CD4-positive, alpha-beta T cell treated with Interleukin-10 for 1 hour (primary cell): ENCODE results near the gene MAML2.

Experiments used
- DNase-seq: peaks from one replicate; pipeline ENCODE4 v3.0.0-alpha.2; 2020

Gene MAML2

DNA sequence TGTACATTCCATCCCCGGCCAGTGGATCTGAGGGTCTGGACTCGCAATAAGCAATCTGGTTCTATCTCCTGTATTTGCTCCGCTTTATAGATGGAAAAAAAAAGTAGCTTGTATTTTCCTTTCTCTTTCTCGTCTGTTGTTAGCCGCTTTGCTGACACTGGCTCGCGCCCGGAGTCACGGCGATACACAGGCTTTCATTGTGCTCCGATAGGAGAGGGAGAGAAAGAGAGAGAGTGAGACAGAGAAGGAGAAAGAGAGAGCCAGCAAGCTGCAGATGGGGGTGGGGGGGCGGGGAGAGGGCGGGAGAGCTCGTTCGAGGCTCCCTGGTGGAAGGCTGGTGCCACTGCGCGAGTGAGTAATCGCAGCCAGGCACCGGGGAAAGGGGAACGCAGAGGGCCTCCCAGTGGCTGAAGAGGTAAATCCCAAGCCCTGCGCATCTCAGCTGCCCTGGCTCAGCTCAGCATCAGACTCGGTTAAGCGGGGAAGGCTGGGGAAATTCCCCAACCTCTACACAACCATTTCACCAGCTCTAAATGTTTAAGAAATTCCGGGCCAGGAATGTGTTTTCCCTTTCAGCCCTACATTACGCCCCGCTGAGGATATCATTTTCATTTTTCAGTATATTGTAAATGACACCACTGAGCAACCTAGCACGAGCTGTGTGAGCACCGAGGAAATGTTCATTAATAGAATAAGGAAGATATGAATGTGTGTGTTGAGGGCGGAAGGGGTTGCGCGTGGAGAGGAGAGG is at the start of gene MAML2:
Gene MAML2 (minus strand): TSS at position 235 of the 751 bp plus-strand sequence. CDS start 1,300 bp downstream, outside the sequence.
- peak; percentile 94 for DNase-seq

DNA sequence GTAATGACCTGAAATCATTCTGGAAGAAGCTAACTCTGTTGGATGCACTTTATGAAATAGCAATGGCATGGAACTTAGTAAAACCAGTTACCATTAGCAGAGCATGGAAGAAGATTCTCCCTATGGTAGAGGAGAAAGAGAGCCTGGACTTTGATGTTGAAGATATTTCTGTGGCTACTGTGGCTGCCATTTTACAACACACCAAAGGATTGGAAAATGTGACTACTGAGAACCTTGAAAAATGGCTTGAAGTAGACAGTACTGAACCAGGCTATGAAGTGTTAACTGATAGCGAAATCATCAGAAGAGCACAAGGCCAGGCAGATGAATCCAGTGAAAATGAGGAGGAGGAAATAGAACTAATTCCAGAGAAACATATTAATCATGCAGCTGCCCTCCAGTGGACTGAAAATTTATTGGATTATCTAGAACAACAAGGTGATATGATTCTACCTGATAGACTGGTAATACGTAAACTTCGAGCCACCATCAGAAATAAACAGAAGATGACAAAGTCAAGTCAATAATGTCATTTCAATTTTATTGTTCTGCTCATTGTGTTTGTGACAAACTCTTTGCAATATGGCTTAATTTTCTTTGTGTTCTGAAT is 48.8 kb upstream of the MAML2 start:
- no peak for DNase-seq

DNA sequence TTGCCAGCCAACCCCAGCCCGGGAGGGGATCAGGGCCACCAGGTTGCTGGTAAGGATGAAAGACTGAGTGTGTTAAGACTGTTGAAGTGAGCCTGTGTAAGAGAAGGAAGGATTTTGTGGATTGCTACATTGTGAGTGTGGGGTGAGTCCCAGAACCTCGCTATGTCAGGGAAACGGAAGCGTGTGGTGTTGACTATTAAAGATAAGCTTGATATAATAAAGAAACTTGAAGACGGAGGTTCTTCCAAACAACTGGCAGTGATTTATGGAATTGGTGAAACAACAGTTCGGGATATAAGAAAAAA is 47.4 kb upstream of the MAML2 start:
- no peak for DNase-seq

DNA sequence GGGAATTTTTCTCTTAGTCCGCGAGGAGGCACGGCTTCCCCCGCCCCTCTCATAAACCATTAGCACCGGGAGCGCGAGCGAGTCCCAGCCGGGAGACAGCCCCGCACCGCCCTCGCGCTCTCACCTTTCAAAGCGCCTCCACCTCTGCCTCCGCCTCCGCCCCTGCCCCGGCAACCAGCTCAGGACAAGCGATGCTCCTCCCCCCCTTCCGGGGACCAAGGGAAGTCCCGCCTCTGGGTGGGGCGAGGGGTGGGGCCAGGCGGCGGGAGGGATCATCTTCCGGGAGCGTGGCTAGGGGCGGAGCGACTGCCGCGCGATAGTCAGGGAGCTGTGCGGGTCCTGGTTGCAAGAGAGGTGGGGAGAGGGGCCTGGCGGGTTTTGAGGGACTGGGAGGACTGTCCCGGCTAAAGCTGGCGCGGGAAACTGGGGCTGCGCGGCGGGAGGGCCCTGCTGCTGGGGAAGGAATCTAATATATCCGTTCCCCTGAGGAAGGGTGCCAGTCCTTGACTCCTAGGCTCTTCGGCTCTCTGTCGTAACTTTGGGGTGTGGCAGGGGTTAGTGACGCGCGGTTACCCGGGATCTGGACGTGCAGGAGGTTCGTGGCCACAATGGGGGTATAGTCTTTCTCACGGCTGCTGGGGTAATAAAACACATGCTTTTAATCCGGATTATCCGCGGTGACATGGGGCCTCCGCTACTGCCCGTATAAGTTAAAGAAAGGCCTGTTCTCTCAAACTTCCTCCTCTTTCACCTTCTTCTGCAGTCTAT is 46.9 kb upstream of the MAML2 start, which contains the start of the genes CCDC82 and JRKL:
Gene CCDC82 (minus strand): TSS at position 193 of the 768 bp plus-strand sequence. CDS start 5,165 bp downstream, outside the sequence.
Gene JRKL (plus strand): TSS at position 294 of the 768 bp plus-strand sequence. CDS start 637 bp downstream, outside the sequence.
- DNase-seq, result peak; percentile 97

DNA sequence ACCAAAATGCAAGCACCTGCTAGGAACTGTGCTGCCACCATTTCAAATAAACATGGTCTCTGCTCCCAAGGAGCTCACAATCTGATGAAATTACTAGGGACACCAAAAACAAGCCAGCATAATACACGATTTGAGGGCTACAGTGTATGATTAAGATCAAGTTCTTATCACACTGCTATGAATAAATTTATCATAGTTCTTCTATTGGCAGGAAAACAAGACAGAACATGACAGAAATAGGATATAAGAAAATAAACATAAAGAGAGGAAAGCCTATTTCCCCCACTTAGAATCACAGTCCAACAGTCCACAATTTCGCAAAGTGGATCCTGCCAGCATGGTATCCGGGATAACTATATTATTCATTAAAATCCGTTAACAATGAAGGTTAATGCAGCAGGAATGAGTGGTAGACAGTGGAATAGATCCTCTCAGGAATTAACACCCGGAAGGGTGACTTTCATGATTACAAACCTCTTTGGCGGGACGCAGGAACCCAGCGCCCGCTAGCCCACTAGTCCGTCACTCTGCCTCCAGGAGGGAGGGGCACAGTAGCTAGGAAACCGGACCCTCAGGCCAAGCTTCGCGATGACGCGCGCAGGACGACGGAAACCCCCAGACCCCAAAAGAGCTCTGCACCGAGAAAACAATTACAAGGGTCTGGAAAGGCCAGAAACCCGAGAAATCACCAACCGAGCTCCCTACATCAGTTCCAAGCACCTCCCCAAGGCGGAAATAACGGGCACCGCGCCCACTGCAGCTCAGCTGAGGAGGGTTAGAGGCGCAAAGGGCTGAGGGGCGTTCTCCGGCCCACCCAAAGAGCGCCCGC is 46.1 kb upstream of the MAML2 start:
- no peak for DNase-seq

DNA sequence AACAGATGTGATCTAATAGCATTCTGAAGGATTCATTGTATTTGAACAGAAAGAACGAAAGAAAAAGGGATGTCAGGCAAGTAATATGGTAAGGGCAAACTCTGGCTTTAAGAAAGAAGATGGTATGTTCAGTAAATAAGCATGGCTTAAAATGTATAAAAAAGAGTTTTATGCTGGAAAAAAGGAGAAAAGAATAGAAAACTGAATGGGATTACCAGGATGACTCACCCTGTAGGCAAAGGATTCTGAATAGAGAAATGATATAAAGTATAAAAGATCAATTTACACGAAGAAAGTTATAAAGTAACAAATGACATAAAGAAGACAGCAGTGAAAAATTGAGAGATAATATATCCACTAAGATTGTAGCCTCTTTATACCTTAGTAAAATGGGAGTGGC is 42.2 kb upstream of the MAML2 start:
- no peak for DNase-seq

DNA sequence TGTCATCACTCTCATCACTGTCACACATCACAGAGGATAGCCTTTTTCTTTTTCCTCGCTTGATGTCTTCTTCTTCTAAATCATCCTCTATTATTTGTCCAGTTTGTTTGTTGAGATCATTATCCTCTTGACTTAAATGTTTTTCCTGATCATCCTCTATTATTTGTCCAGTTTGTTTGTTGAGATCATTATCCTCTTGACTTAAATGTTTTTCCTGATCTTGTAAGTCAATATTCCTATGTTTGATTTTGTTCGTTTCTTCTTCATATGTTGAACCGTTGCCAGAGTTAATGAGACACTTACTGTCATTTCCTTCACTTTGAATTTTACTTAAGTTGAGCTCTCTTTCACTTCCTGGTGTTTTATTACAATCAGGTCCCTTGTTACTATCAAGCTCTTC is 41.2 kb upstream of the MAML2 start:
- DNase-seq, result no peak

DNA sequence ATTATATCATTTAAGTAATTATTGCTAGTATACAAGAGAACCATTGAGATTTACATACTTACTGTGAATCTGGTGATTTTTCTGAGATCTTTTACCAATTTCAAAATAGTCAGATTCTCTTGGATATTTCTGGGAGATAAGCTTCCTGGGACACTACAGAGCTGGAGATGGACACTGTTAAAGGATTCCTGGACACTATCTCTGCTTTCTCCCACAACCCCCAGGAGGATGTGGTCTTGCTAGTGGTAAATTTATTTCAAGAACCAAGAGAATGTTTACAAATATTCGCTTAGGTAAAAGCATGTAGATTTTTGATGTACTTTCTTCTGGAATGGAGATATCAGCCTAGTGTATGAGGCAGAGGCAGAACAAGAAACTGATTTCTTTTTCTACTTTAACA is 33.8 kb upstream of the MAML2 start:
- no peak for DNase-seq

DNA sequence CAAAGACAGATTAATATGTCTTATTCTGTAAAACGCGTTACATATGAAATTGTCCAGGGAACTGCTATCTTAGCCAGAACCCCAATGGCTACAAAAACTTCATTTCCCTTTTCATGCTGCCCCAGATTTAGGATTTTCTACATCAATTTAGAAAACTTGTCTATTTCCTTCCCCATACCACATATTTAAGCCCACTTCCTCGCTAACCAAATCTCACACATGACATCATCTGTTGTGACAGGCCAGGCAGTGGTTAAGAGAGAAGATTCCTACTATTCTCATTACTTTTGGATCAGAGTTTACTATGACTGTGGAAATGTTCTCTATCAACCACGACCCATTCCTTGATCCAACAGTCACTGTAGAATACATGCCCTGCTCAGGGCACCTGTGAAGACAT is 30.8 kb upstream of the MAML2 start:
- DNase-seq, result no peak

DNA sequence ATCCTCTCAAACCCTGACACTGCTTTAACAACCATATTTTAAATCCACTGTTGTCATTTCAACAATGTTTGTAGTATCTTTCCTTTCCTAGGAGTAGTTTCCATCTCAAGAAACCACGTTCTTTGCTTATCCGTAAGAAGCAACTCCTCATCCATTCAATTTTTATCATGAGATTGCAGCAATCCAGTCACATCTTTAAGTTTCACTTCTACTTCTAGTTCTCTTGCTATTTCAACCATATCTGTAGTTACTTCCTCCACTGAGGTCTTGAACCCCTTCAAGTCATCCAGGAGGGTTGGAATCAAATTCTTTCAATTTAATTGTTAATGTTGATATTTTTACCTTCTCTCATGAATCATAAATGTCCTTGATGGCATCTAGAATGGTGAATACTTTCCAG is 24.3 kb upstream of the MAML2 start:
- DNase-seq, result no peak

DNA sequence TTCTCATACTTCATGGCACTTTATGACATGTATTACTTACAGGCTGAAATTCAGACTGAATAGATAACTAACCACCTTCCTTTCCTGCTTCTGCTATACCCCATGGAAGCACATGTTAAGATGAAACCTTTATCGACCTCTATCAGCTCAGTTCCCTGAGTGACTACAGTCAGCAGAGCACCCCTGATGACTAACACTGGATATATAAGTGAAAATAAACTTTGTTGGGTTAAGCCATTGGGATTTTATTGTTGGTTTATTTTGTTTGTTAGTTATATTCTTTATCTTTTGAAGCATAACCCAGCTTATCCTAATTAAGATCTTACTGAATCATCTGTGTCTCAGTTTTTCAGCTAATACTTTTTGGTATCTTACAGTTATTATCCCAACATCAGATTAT is 23.0 kb upstream of the MAML2 start:
- no peak for DNase-seq

DNA sequence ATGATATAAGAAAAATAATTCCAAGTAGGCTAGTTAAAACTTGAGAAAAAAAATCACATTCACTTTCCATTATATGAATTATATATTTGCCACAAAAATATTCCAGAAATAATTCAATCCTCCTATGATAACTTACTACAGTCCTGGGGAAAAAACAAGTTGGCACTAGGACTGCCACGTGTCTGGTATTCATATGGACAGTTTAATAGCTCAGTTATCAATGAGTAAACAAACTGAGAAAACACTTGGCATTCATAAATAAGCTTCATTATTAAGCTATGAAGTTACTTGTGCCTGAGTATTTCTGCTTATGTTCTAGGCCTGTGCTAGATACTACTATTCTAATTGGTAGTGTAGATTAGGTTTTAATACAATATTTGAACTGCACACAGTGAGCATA is 22.5 kb upstream of the MAML2 start:
- no peak for DNase-seq

DNA sequence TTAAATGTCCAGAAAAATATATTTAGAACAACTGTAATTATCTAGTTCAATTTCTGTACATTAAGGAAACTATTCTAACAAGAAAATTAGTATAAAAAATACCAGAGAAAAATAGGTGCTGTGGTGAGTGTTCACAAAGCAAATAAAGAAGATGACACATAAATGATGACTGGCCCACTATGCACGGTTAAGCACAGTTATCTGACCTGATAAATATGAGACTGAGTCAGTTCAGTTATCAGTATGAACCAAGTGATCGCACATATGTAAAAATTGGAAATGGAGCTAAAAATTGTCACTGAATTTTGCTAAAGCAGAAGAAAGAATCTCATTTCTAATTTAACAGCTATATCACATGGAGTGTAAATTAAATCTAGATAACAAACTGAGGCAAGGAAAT is 18.8 kb upstream of the MAML2 start:
- DNase-seq, result no peak

DNA sequence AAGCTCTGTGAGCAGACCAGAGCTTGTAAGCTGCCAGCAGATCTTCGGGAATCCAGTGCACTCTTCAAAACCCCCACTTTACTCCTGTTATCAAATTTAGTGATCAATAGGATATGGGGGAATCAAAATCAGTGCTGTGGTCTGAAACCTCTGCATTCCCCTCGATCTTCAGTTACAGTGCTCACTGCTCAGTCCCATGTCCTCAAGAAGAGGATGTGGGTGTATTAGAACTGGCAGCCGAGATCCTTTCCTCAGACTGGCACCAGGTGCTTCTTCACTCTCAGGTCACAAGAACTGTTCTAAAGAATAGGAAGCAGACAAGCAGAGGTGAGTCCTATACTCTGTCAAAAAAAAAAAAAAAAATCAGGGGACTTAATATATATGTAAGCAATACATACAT is 15.3 kb upstream of the MAML2 start:
- no peak for DNase-seq

DNA sequence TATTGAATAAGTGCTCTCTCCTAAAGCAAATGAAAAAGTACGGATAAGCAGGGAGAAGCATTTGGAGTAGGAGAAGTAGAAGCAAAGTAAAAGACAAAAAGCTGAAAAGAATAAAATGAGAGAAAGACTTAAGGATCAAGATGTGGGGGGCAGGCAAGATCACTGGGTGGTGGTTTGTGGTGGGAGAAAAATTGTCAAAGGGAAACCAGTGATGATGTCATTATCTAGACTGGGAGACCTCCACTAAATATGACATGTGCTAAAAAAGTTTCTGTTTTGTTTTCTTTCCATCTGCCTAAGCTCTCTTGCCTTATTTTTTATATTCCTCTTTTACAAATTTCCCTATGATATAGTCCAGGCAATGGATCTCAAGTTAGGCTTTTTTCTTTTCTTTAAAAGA is 14.8 kb upstream of the MAML2 start:
- DNase-seq, result no peak

DNA sequence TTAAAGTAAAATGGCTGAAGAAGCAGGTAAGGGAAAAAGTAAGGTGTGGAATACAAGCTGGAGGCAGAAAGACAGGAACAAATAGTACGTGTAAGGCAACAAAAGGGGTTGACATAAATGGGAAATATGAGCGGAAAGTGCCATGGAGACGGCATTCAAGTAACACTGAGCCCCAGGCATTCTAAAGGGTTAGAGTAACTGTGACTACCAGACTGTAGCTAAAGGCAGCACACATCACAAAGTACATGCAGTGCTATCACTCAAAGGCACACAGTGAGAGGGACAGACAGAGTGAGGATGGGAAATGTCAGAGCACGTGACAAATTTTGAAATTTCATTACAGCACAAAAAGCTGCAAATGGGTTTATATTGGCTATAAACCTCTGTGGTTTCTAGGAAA is 13.9 kb upstream of the MAML2 start:
- no peak for DNase-seq

DNA sequence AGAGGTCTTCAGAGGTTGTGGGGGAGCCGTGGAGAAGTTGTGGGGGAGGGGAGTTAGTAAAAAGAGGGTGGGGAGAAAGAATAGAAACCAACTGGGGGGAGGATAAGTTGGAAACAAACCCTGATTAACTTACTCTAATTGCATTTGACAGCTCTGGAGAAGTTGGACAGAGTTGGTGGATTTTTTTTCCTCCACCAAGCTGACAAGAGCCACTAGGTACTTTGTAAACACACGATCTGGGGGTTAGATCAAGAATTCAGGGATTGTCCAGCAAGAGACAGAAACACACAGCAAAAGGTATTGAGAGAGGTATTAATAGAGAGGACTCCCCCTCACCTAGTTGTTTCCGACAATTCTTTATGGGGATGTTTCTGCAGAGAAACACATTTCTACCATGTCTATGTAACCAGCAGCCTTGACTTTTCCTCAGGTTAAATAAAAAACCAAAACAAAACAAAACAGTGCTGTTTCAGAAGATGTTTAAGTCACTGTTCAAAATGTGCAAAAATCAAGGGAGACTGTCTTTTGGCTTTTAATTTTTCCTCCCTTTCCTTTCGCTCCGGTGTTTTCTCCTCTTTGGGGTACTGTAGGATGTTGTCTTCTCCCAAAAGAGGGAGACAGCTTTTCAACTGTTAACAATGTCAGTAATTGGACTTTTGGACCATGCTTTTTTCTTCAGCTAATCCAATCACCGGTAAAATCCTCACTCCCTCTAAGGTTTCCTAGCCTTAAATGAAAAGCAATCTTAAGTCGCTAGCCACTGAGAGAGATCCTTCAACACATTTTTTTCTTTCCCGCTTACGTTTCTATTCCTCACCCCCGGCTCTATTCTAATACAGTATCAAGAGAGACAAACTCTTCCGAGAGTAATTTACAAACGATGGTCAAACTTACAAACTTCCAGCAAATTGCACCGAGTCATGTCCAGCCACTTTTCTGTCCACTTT is 708 bp downstream of the MAML2 start:
- DNase-seq, result peak; percentile 32

DNA sequence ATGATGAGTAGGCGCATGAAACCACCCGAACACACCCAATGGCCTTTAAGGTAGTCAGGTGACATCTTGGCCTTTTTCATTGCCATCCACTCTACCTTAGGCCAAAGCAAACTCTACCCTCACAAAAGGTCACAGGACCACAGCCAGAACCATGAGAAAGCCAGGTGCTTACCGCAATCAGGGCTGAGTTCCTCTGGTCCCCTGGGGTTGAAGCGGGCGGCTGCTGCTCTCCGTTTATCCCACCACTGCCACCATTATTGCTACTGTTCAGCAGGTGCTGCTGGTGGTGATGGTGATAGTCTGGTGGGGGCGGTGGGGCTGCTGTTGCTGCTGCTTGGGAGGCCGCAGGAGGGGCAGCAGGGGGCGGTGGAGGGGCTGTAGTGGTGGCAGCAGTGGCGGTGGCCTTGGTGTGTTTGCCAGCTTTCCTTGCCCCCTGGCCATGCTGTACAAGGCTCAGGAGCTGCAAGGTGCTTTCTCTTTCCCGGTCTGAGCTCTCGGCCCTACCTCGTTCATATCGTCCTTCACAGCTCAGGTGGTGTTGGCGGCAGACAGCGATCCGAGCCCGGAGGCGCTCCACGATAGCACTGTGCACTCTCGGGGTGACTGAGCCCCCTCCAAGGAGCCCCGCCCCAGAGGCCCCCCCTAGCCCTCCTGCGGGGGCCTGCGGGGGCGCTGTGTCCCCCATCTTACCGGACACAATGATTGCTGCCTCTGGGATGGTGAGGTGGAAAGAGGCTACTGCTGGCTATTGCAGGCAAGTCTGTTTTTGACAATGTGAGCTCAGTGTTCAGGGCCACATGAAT is 1.6 kb downstream of the MAML2 start:
- peak; percentile 77 for DNase-seq

DNA sequence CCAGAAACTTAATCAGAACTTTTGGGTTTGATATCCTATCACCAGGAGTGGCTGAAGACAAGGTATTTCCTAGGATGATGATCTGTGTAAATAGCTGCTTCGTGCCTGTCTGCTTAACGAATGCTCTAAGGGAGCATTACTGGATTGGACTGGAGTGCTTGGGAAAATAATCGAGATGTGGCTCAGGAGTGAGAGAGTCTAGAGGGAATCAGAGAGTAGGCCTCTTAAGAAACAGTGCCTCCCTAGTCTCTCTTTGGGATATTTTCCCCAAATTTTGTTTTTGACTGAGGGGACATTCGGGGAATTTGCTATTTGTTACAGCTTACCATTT is 2.5 kb downstream of the MAML2 start:
- DNase-seq, result no peak

DNA sequence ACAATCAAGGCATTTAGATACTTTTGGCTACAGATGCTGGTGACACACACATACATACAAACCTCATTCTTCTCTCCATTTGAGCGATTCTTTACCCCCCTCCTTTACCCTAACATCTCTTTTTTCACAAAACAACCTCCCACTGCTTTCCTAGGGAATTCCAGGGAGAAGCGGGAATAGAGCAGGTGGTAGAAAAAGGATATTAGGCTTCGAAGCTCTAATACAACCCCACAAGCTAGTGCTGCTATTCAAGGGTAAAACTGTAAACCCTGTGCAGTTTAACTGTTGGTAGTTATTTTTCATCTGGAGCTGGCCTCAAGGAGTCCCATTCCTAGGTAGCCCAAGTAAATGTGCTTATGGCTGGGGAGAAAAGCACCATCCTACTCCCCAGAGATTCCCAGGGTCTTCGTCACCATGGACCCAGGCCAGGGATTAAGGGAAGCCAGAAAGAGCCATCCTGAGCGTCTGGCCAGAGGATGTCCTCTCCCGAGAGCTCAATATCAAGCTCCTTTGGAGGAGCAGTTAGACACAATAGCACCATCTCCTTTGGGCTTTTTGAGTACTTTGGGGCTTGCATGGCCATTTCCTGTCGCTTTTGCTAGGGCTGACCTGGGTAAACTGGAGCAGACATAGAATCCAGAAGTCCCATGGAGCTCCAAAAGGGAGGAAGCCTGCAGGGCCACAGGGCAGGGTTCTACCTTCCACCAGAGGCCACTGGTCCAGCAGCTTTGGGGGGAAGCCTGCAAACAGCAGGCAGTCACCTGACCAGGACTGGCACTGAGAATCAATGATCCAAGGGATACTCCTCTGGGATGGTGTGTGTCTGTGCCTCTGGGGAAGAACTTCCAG is 3.1 kb downstream of the MAML2 start:
- no peak for DNase-seq
